BJ (cell line): ENCODE data around the gene MYO15A. TPM values are rescaled to one million over a fixed set of nuclear protein-coding genes. Genes with fewer than 3 reads are reported as not detected.

Source experiments
- CTCF ChIA-PET: fragments of 350-600 bp; formaldehyde crosslinking; extraction: SDS; loops from one replicate; lab custom pipeline; 2021; ENCODE audit warnings: antibody characterized with exemption, inconsistent platforms; lab: Yijun Ruan, JAX
- POLR2A ChIA-PET: fragments of 300-600 bp; sonication (Branson Sonifier 250); formaldehyde crosslinking; extraction: SDS; loops from one replicate; lab custom pipeline; 2021; ENCODE audit warnings: antibody characterized with exemption; lab: Charles Lee
- DNase-seq: peaks from one replicate; pipeline ENCODE4 v3.0.0-alpha.2; 2011; ENCODE audit warnings: low read depth
- H3K27me3 ChIP-seq: 2 replicates; pipeline ENCODE4 v1.6.0; 2011; ENCODE audit warnings: low read length; ENCODE audit not compliant: control insufficient read depth, insufficient read depth
- H3K36me3 ChIP-seq: 2 replicates; pipeline ENCODE4 v1.5.1; 2011; ENCODE audit warnings: low read length; ENCODE audit not compliant: control insufficient read depth, insufficient read depth
- H3K4me3 ChIP-seq: 2 replicates; pipeline ENCODE4 v1.5.1; 2011; ENCODE audit warnings: low read depth, mild to moderate bottlenecking, control low read depth, low read length
- polyA plus RNA-seq: library from polyadenylated mRNA; depleted of rRNA; stranded (reverse); fragments of >200 nt; gene quantifications from 2 replicates; pipeline ENCODE4 v1.2.3, GENCODE V29; 2011
- TF ChIP-seq, protein P1 (sequence below): IDR thresholded peaks from 2 replicates; pipeline ENCODE4 v1.5.1; 2011; ENCODE audit warnings: low read depth, mild to moderate bottlenecking, control low read depth, inconsistent platforms, low read length, moderate library complexity; ENCODE audit not compliant: insufficient read depth

Gene MYO15A
- polyA plus RNA-seq, 1 experiment, result 1.0 TPM

- H3K4me3 ChIP-seq, result no peak overlapping the region
- CTCF ChIA-PET, result interaction anchor here (2.3 to 3.7 kb wide), 2 partner anchors 11 to 27 kb away, joined by 6 to 34 read pairs; no protein-coding TSS in a partner anchor
- H3K27me3 ChIP-seq, result no peaks in the 10 kb centered on the region
- no peak for DNase-seq
- H3K36me3 ChIP-seq, result no peaks in the 10 kb centered on the region
- TF ChIP-seq, protein P1, sequence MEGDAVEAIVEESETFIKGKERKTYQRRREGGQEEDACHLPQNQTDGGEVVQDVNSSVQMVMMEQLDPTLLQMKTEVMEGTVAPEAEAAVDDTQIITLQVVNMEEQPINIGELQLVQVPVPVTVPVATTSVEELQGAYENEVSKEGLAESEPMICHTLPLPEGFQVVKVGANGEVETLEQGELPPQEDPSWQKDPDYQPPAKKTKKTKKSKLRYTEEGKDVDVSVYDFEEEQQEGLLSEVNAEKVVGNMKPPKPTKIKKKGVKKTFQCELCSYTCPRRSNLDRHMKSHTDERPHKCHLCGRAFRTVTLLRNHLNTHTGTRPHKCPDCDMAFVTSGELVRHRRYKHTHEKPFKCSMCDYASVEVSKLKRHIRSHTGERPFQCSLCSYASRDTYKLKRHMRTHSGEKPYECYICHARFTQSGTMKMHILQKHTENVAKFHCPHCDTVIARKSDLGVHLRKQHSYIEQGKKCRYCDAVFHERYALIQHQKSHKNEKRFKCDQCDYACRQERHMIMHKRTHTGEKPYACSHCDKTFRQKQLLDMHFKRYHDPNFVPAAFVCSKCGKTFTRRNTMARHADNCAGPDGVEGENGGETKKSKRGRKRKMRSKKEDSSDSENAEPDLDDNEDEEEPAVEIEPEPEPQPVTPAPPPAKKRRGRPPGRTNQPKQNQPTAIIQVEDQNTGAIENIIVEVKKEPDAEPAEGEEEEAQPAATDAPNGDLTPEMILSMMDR, result 0 out of 2 replicates have a peak, but pooled peaks have one; percentile 1
- POLR2A ChIA-PET, result no interaction called here
Observed at GRCh38 chr17:18218756-18219415, 110.3 kb downstream of the MYO15A start.

GRCh38 chr17:18224053-18224386 lies 115.5 kb downstream of the MYO15A start:
- no peak overlapping the region for H3K4me3 ChIP-seq
- DNase-seq, result no peak
- TF ChIP-seq, protein P1, result no peak
- H3K36me3 ChIP-seq, result no peaks in the 10 kb centered on the region
- H3K27me3 ChIP-seq, result no peaks in the 10 kb centered on the region
- ChIA-PET CTCF (interaction anchor here (1.3 to 1.4 kb wide), 2 partner anchors 9 to 24 kb away, joined by 5 to 6 read pairs; no protein-coding TSS in a partner anchor), POLR2A (no interaction called here)

- ChIA-PET CTCF (interaction anchor here (1.3 to 1.4 kb wide), 2 partner anchors 10 to 23 kb away, joined by 5 to 6 read pairs; no protein-coding TSS in a partner anchor), POLR2A (no interaction called here)
- Histone ChIP-seq H3K4me3 (no peak overlapping the region), H3K36me3 (no peaks in the 10 kb centered on the region), H3K27me3 (no peaks in the 10 kb centered on the region)
- TF ChIP-seq, protein P1, result no peak
- DNase-seq, result no peak
Observed at GRCh38 chr17:18224387-18225120, 116.0 kb downstream of the MYO15A start.

DNA sequence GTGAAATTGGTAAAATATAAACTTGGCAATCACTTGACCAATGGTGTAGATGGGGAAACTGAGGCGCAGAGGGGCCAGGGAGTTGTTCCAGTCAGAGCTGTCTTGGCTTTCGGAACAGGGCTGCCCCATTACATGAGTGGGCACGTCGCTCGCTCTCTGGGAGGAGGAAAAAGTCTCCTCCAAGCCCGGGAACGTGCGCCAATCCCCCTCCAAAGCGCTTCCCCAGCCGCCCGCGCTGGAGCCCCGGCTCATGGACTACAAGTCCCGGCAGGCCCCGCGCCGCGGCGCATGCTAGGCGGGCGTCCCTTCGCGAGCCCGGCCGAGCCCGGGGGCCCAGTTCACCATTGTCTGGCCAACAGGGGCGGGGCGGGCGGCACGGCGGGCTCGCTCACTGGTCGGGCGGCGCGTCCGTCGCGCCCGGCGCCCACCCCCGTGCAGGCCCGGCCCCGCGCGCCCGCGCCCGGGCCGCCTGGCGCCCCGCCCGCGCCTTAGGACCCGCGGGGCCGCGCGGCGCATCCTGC lies 116.6 kb downstream of the MYO15A start, which contains the start of gene LLGL1:
LLGL1 (plus strand) TSS at position 515 of the 521 bp plus-strand sequence. CDS start 48 bp downstream, outside the sequence.
- Histone ChIP-seq H3K36me3 (no peaks in the 10 kb centered on the region; the same call in 1 of the 2 replicates), H3K27me3 (no peaks in the 10 kb centered on the region), H3K4me3 (peak within 1 kb of the TSS; percentile 94)
- peak; percentile 45 for DNase-seq
- CTCF ChIA-PET, result no interaction called here
- POLR2A ChIA-PET, result no interaction called here
- TF ChIP-seq, protein P1, result no peak

DNA sequence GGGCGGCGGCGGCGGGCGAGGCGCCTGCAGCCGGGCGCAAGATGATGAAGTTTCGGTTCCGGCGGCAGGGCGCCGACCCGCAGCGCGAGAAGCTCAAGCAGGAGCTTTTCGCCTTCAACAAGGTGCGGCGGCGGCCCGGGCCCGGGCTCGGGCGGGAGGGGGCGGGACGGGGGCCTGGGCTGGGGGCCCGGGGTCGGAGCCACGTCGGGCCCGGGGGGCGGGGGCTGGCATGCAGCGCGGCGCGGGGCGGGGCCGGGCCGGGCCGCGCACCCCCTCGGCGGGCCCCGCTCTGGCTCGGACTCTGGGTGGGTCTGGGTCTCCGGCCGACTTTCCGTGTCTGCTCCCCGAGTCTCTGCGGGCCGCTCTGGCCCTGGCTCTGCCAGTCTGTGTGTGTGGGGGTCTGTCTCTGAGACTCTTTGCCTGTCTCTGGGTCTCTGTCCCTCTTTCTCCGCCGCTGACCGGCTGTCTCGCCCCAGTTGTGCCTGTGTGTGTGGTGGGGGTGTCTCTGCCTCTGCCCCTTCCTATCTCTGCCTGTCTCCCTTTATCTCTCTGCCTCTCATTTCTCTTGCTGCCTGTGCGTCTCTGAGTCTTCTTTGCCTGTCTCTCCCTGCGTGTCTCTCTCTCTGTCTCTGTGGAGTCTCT lies 117.2 kb downstream of the MYO15A start:
- Histone ChIP-seq H3K27me3 (no peaks in the 10 kb centered on the region), H3K36me3 (no peaks in the 10 kb centered on the region; the same call in 1 of the 2 replicates), H3K4me3 (peak overlapping the region; percentile 94)
- no peak for DNase-seq
- ChIA-PET CTCF (no interaction called here), POLR2A (no interaction called here)
- TF ChIP-seq, protein P1, result no peak
